SK-N-SH (cell line): ENCODE measurements around the gene MME. TPM values are rescaled to one million over a fixed set of nuclear protein-coding genes. Genes with fewer than 3 reads are reported as not detected.

Experiments used
- CTCF ChIA-PET: fragments of 300-600, 350-600 bp; formaldehyde crosslinking; extraction: SDS; loops from one replicate; lab custom pipeline; 2021; lab: Yijun Ruan, JAX
- POLR2A ChIA-PET: fragments of 350-600 bp; sonication (Branson Sonifier 250); formaldehyde crosslinking; extraction: SDS; loops from one replicate; lab custom pipeline; 2020; ENCODE audit warnings: antibody characterized with exemption, inconsistent platforms; lab: Yijun Ruan, JAX
- DNase-seq: peaks from one replicate; pipeline ENCODE4 v3.0.0; 2012
- H2AFZ ChIP-seq: fragments of 200-600 bp; sonication (generic); 2 replicates; pipeline ENCODE4 v1.8.1; 2016; ENCODE audit warnings: antibody characterized with exemption, mild to moderate bottlenecking, low read depth
- H3F3A ChIP-seq: fragments of 200-600 bp; sonication (generic); replicated peaks from 2 replicates; pipeline ENCODE3; 2016; ENCODE audit warnings: antibody characterized with exemption, mild to moderate bottlenecking; ENCODE audit not compliant: insufficient read depth
- H3K27ac ChIP-seq, 2 experiments: fragments of 200-500 bp in 1 of 2; fragments of 200-600 bp in 1 of 2; sonication (Bioruptor generic) in 1 of 2; sonication (generic), shearing (Covaris generic) in 1 of 2; 2 replicates each; pipeline versions ENCODE4 v1.5.1 to v1.6.1; 2014 to 2016; ENCODE audit warnings: low read depth in 2 of 2, inconsistent platforms in 1 of 2, low read length in 1 of 2, mild to moderate bottlenecking in 1 of 2, mixed read lengths in 1 of 2
- H3K27me3 ChIP-seq: fragments of 200-600 bp; sonication (generic), shearing (Covaris generic); 2 replicates; pipeline ENCODE4 v1.6.1; 2016; ENCODE audit warnings: mixed run types; ENCODE audit not compliant: insufficient read depth
- H3K36me3 ChIP-seq, 2 experiments: fragments of 200-500 bp in 1 of 2; fragments of 200-600 bp in 1 of 2; sonication (Bioruptor generic) in 1 of 2; sonication (generic) in 1 of 2; replicated peaks in 1 of 2; 2 replicates each; pipeline versions ENCODE3 to v1.5.1; 2014 to 2016; ENCODE audit warnings: low read length in 1 of 2, mild to moderate bottlenecking in 1 of 2; ENCODE audit not compliant: insufficient read depth in 2 of 2, control insufficient read depth in 1 of 2
- H3K4me1 ChIP-seq, 2 experiments: fragments of 200-500 bp in 1 of 2; fragments of 200-600 bp in 1 of 2; sonication (Bioruptor generic) in 1 of 2; sonication (generic), shearing (Covaris generic) in 1 of 2; 2 replicates each; pipeline versions ENCODE4 v1.5.1 to v1.6.1; 2014 to 2016; ENCODE audit warnings: low read depth in 1 of 2, low read length in 1 of 2, mixed run types in 1 of 2; ENCODE audit not compliant: insufficient read depth in 2 of 2, control insufficient read depth in 1 of 2
- H3K4me2 ChIP-seq: fragments of 200-600 bp; sonication (generic), shearing (Covaris generic); 2 replicates; pipeline ENCODE4 v1.6.1; 2017; ENCODE audit warnings: mixed run types
- H3K4me3 ChIP-seq, 2 experiments: fragments of 200-500 bp in 1 of 2; fragments of 200-600 bp in 1 of 2; sonication (Bioruptor generic) in 1 of 2; sonication (generic), shearing (Covaris generic) in 1 of 2; 2 replicates each; pipeline versions ENCODE4 v1.5.1 to v1.8.1; 2014 to 2016; ENCODE audit warnings: low read depth in 2 of 2, inconsistent platforms in 1 of 2, low read length in 1 of 2, mild to moderate bottlenecking in 1 of 2, mixed read lengths in 1 of 2, moderate library complexity in 1 of 2
- H3K79me2 ChIP-seq: fragments of 200-600 bp; sonication (generic); 2 replicates; pipeline ENCODE4 v1.8.1; 2017; ENCODE audit warnings: mild to moderate bottlenecking; ENCODE audit not compliant: insufficient read depth
- H3K9ac ChIP-seq: fragments of 200-600 bp; sonication (generic); 2 replicates; pipeline ENCODE4 v1.6.1; 2017; ENCODE audit warnings: mixed run types
- H3K9me2 ChIP-seq: fragments of 200-600 bp; sonication (generic); 2 replicates; pipeline ENCODE4 v1.6.1; 2017; ENCODE audit warnings: mixed run types
- H3K9me3 ChIP-seq: fragments of 200-600 bp; sonication (generic); 2 replicates; pipeline ENCODE4 v1.6.1; 2017; ENCODE audit warnings: mixed run types, mild to moderate bottlenecking, moderate library complexity
- H4K20me1 ChIP-seq: fragments of 200-600 bp; sonication (generic); 2 replicates; pipeline ENCODE4 v1.6.1; 2017; ENCODE audit warnings: mild to moderate bottlenecking, mixed run types; ENCODE audit not compliant: insufficient read depth
- CHD2 ChIP-seq: fragments of 150-350 bp; IDR thresholded peaks from 2 replicates; pipeline ENCODE4 v1.6.1; 2018; ENCODE audit warnings: low read length; ENCODE audit not compliant: partially characterized antibody
- ELF1 ChIP-seq: IDR thresholded peaks from 2 replicates; pipeline ENCODE4 v1.4.0; 2012
- EP300 ChIP-seq, 2 experiments: IDR thresholded peaks; 2 replicates each; pipeline versions ENCODE4 v1.4.0 to v1.6.1; 2012; ENCODE audit warnings: borderline replicate concordance in 1 of 2, low read depth in 1 of 2, low read length in 1 of 2
- FOXJ3 ChIP-seq: sonication (generic); formaldehyde crosslinking; IDR thresholded peaks from 2 replicates; pipeline ENCODE4 v1.5.1; 2020; ENCODE audit warnings: mild to moderate bottlenecking, missing genetic modification reagents
- FOXM1 ChIP-seq: IDR thresholded peaks from 2 replicates; pipeline ENCODE4 v1.4.0; 2012; ENCODE audit warnings: low read depth, mild to moderate bottlenecking
- GABPA ChIP-seq: IDR thresholded peaks from 2 replicates; pipeline ENCODE4 v1.4.0; 2012; ENCODE audit warnings: low read depth, mild to moderate bottlenecking
- GATA2 ChIP-seq: sonication (generic); formaldehyde crosslinking; IDR thresholded peaks from 2 replicates; pipeline ENCODE4 v1.5.0; 2020; ENCODE audit warnings: mild to moderate bottlenecking, missing genetic modification reagents
- MEF2A ChIP-seq: IDR thresholded peaks from 2 replicates; pipeline ENCODE4 v1.4.0; 2012; ENCODE audit warnings: low read depth, borderline replicate concordance
- MXI1 ChIP-seq: IDR thresholded peaks from 2 replicates; pipeline ENCODE4 v1.6.1; 2012; ENCODE audit warnings: mild to moderate bottlenecking, low read depth, low read length, improper control_type of control experiment
- NFIC ChIP-seq: IDR thresholded peaks from 2 replicates; pipeline ENCODE4 v1.4.0; 2012; ENCODE audit warnings: borderline replicate concordance
- RAD21 ChIP-seq: IDR thresholded peaks from 2 replicates; pipeline ENCODE4 v1.6.1; 2012; ENCODE audit warnings: mild to moderate bottlenecking, low read length
- RCOR1 ChIP-seq: fragments of 150-350 bp; IDR thresholded peaks from 2 replicates; pipeline ENCODE4 v1.6.1; 2017; ENCODE audit warnings: antibody characterized with exemption, low read length
- RFX5 ChIP-seq: IDR thresholded peaks from 2 replicates; pipeline ENCODE4 v1.6.1; 2012; ENCODE audit warnings: mild to moderate bottlenecking, improper control_type of control experiment, low read length
- SIN3A ChIP-seq: IDR thresholded peaks from 2 replicates; pipeline ENCODE4 v1.6.1; 2012; ENCODE audit warnings: low read depth, mild to moderate bottlenecking, low read length, moderate library complexity, borderline replicate concordance
- TAF1 ChIP-seq: IDR thresholded peaks from 2 replicates; pipeline ENCODE4 v1.6.1; 2012; ENCODE audit warnings: low read depth, mild to moderate bottlenecking, low read length, moderate library complexity, borderline replicate concordance
- WGBS: methylation state at CpG from one replicate; pipeline ENCODE4 v1.1.6; 2017; ENCODE audit warnings: low lambda C conversion rate; 5-methylcytosine and 5-hydroxymethylcytosine counted together
- polyA plus RNA-seq, 3 experiments: library from polyadenylated mRNA; depleted of rRNA; stranded (reverse); fragments of >200 nt; gene quantifications; 2 replicates each; pipeline ENCODE4 v1.2.3, GENCODE V29; 2012
- TF ChIP-seq, protein P1 (sequence below): fragments of 200-600 bp; sonication (generic); IDR thresholded peaks from 2 replicates; pipeline ENCODE4 v1.6.1; 2017; ENCODE audit warnings: antibody characterized with exemption, mild to moderate bottlenecking, moderate library complexity
- TF ChIP-seq, protein P2 (sequence below): fragments of 150-350 bp; IDR thresholded peaks from 2 replicates; pipeline ENCODE4 v1.6.1; 2017; ENCODE audit warnings: antibody characterized with exemption, low read length, low read depth, borderline replicate concordance
- TF ChIP-seq, protein P3 (sequence below): IDR thresholded peaks from 2 replicates; pipeline ENCODE4 v1.4.0; 2012; ENCODE audit warnings: low read depth, borderline replicate concordance
- TF ChIP-seq, protein P4 (sequence below): fragments of 150-350 bp; IDR thresholded peaks from 2 replicates; pipeline ENCODE4 v1.6.1; 2016; ENCODE audit warnings: mild to moderate bottlenecking, low read depth, low read length

Gene MME
- polyA plus RNA-seq, 1 of the 3 experiments (the other 2 are of a cell fraction) = 167 TPM

DNA sequence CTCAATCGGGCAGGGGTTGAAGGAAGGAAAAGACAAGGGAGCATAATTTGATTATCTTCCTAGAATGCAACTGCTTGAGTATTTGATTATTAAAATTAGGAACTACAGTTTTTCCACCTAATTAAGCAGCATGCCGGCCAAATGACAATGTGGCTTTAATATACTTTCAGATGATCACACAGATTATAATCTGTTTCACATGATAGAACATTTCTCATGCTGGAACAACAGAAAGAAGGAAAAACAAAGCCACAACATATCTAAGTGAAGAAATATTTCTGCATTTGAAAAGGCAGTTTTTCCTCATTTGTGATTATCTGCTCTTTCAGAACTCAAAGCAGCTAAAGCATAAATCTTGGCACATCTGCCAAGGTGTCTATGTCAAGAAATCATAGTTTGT lies 130.6 kb downstream of the MME start:
- Histone ChIP-seq H3K4me1 (no peaks in the 10 kb centered on the region), H3K79me2 (no peaks in the 10 kb centered on the region), H3K9me2 (no peaks in the 10 kb centered on the region), H4K20me1 (no peaks in the 10 kb centered on the region), H3K4me3 (no peak overlapping the region), H3K27me3 (no peaks in the 10 kb centered on the region), H3K4me2 (no peak overlapping the region), H3K27ac (no peak overlapping the region), H3K9ac (no peak overlapping the region), H3K9me3 (no peaks in the 10 kb centered on the region), H2AFZ (no peak overlapping the region), H3K36me3 (no peaks in the 10 kb centered on the region), H3F3A (no peaks in the 10 kb centered on the region)
- ChIA-PET CTCF (interaction anchor here (0.6 to 1.6 kb wide), 2 partner anchors 9 to 531 kb away, joined by 3 to 4 read pairs; no protein-coding TSS in a partner anchor), POLR2A (no interaction called here)
- 24% methylated on average over 2 of the region's 2 CpGs for WGBS
- no peak for TF ChIP-seq RCOR1
- no peak for TF ChIP-seq MXI1
- no peak for TF ChIP-seq GATA2 (CRISPR knock-in tag)
- TF ChIP-seq FOXJ3 (CRISPR knock-in tag) = no peak
- no peak for TF ChIP-seq NFIC
- no peak for TF ChIP-seq MEF2A
- TF ChIP-seq RFX5 = no peak
- TF ChIP-seq, protein P1, sequence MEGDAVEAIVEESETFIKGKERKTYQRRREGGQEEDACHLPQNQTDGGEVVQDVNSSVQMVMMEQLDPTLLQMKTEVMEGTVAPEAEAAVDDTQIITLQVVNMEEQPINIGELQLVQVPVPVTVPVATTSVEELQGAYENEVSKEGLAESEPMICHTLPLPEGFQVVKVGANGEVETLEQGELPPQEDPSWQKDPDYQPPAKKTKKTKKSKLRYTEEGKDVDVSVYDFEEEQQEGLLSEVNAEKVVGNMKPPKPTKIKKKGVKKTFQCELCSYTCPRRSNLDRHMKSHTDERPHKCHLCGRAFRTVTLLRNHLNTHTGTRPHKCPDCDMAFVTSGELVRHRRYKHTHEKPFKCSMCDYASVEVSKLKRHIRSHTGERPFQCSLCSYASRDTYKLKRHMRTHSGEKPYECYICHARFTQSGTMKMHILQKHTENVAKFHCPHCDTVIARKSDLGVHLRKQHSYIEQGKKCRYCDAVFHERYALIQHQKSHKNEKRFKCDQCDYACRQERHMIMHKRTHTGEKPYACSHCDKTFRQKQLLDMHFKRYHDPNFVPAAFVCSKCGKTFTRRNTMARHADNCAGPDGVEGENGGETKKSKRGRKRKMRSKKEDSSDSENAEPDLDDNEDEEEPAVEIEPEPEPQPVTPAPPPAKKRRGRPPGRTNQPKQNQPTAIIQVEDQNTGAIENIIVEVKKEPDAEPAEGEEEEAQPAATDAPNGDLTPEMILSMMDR = no peak
- TF ChIP-seq SIN3A = no peak
- TF ChIP-seq CHD2 = no peak
- DNase-seq = no peak

DNA sequence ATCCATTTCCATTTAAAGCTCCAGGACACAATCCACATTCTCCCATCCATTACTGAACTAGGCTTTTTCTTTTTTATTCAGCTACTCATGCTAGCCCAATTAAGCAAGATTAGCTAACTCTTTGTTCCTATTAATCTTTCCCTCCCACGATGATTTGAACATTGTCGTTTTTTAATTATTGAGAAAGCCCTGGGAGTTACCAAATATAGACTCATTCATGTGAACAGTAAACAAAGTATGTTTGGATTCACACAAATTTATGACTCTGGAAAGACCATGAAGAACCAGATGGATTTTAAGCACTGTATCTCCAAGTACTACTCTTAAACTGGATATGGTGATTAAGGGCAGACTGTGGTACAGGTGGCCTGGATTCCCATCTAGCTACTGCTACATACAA lies 131.1 kb downstream of the MME start:
- Histone ChIP-seq H3K27me3 (no peaks in the 10 kb centered on the region), H4K20me1 (no peaks in the 10 kb centered on the region), H3F3A (no peaks in the 10 kb centered on the region), H3K79me2 (no peaks in the 10 kb centered on the region), H3K4me1 (no peaks in the 10 kb centered on the region), H3K36me3 (no peaks in the 10 kb centered on the region), H3K4me2 (no peak overlapping the region), H3K4me3 (no peak overlapping the region), H3K9me2 (no peaks in the 10 kb centered on the region), H3K9me3 (no peaks in the 10 kb centered on the region), H3K9ac (no peak overlapping the region), H3K27ac (no peak overlapping the region), H2AFZ (no peak overlapping the region)
- CTCF ChIA-PET = interaction anchor here (1.6 kb wide), 1 partner anchor 10 kb away, joined by 4 read pairs; no protein-coding TSS in a partner anchor
- POLR2A ChIA-PET = no interaction called here
- DNase-seq = no peak
- WGBS = 8% methylated on average over 2 of the region's 2 CpGs
- TF ChIP-seq GABPA = no peak
- no peak for TF ChIP-seq ELF1
- TF ChIP-seq EP300 (IDR thresholded peaks at IDR 0.05; ENCODE audit: borderline replicate concordance in 1 of 2, low read depth in 1 of 2, low read length in 1 of 2) = no peak
- TF ChIP-seq CHD2 = no peak
- no peak for TF ChIP-seq TAF1
- TF ChIP-seq, protein P2, sequence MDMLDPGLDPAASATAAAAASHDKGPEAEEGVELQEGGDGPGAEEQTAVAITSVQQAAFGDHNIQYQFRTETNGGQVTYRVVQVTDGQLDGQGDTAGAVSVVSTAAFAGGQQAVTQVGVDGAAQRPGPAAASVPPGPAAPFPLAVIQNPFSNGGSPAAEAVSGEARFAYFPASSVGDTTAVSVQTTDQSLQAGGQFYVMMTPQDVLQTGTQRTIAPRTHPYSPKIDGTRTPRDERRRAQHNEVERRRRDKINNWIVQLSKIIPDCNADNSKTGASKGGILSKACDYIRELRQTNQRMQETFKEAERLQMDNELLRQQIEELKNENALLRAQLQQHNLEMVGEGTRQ = no peak
- TF ChIP-seq FOXM1 = no peak
- TF ChIP-seq, protein P3, sequence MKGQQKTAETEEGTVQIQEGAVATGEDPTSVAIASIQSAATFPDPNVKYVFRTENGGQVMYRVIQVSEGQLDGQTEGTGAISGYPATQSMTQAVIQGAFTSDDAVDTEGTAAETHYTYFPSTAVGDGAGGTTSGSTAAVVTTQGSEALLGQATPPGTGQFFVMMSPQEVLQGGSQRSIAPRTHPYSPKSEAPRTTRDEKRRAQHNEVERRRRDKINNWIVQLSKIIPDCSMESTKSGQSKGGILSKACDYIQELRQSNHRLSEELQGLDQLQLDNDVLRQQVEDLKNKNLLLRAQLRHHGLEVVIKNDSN = no peak
- TF ChIP-seq, protein P4, sequence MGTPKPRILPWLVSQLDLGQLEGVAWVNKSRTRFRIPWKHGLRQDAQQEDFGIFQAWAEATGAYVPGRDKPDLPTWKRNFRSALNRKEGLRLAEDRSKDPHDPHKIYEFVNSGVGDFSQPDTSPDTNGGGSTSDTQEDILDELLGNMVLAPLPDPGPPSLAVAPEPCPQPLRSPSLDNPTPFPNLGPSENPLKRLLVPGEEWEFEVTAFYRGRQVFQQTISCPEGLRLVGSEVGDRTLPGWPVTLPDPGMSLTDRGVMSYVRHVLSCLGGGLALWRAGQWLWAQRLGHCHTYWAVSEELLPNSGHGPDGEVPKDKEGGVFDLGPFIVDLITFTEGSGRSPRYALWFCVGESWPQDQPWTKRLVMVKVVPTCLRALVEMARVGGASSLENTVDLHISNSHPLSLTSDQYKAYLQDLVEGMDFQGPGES = no peak
- TF ChIP-seq RAD21 = no peak
